GM18868 (cell line): ENCODE measurements around the gene TBCCD1.
"Not testable (repeated sequence)": the region's sequence is repeated elsewhere in the genome, so short reads cannot be mapped to it uniquely, and the experiment has no call there.

Source experiments
- ATAC-seq: cut with Tn5 transposase; IDR thresholded peaks from one replicate; pipeline ENCODE4 v1.9.1; 2021; ENCODE audit warnings: mild to moderate bottlenecking, moderate library complexity; ENCODE audit not compliant: unreplicated experiment

TBCCD1 gene

DNA sequence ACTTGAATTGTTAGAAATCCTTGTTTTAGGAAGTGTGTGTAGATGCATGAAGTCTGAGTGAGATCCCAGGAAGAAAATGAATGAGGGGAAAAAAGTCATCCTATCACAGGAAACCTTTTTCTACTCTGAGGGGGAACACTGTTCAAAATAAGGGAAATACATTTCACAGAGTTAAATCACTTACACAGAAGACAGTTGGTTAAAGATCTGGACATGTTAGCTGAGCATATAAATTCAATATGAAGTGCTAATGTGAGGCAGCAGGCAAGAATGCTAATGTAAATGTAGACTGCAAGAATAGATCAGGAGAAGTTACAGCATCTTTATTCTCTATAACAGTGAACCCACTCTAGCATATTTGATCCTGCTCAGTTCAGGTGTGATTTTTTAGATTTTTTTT lies 2.6 kb downstream of the TBCCD1 start:
- no peak for ATAC-seq

DNA sequence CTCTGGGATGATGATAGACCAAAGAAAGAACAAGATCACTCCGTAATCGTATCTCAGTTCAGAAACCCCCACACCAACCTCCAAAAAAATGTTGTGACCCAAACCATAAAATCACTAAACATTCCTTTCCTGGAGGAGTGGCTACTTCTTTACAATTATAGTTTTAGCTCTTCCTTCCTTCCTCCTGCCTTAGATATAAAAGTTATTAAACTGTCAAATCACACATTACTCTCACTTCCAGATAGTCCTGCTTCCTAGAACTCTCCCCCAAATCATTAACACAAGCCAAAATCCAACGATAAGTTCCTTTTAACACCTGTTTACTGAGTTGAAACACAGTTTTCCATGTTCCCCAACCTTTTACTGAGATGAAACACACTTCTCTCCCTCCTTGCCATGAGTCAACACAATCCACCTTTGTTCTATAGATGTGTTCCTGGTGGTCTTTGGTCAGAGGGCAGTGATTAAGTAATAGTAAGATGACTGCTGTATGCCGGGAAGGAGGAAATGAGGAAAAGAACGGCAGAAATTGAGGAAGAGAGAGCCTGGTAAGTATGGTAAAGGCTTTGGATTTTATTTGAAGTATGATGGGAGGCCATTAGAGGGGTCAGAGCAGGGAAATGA lies 14.6 kb downstream of the TBCCD1 start:
- ATAC-seq: no peak

DNA sequence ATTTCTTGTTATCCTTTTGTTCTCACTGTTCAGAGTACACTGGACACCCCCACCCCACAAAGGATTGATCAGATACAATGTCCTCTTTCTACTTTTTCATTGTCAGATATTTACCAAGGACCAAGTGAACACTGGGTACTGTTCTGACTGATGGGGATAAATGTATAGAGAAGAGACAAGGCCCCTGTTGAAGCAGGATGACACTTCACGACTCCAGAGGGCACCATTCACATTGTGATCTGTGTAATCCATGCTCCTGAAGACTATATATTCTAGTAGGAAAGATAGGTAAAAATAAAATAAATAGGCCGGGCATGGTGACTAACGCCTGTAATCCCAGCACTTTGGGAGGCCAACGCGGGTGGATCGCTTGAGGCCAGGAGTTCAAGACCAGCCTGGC lies 15.8 kb downstream of the TBCCD1 start:
- no peak for ATAC-seq

DNA sequence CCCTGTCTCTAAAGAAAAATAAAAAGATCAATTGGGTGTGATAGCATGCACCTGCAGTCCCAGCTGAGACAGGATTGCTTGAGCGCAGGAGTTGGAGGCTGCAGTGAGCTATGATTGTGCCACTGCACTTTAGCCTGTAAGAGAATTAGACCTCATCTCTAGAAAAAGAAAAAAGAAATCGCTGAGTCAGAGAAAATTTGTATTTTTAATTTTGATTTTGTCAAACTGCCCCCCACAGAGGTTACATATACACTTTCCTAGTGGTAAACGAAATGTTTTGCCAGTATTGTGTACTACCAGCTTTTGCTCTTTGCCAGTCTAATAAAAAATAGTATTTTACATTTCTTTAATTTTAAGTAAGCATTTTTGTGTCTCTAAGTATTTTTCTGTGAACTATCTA lies 17.6 kb downstream of the TBCCD1 start:
- no peak for ATAC-seq

DNA sequence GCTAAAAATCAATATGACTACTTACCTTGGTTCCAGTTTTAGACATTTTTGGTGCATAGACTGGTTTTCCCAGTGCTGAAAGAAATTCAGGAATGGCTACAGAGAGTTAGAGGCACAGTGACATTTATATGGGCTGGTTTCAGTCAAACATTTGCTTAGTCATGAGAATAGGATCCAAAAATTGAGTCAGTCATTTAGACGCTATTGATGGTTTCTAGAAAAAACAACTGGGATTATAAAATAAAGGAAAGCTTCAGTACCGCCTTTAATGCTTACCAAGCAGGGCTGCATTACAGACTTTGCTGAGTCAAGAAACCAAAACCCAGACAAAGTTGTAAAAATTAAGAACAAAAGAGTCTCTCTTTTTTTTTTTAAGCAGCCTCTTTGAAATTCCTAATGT lies 22.9 kb downstream of the TBCCD1 start, which contains the start of gene CRYGS:
TSS of gene CRYGS (minus strand) at position 100 of the 400 bp plus-strand sequence. CDS start at position 46, 54 bp downstream.
- no peak for ATAC-seq

DNA sequence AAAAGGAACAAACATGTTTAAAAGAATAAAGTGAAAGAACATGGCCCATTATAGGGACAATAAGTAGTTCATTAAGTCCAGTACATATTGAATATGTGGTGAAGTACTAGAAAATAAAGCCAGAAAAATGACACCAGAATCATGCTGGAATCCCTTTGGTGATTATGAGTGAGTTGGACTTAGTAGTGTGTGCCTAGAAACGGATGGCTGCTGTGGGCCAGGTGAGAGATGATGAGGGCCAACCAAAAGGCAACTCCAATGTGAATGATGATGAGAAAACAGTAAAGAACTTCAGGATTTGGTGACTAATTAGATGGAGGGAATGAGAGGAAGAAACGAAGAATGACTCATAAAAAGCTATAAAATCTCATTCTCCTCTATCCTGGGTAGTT lies 26.3 kb downstream of the TBCCD1 start:
- ATAC-seq: peak; percentile 2

DNA sequence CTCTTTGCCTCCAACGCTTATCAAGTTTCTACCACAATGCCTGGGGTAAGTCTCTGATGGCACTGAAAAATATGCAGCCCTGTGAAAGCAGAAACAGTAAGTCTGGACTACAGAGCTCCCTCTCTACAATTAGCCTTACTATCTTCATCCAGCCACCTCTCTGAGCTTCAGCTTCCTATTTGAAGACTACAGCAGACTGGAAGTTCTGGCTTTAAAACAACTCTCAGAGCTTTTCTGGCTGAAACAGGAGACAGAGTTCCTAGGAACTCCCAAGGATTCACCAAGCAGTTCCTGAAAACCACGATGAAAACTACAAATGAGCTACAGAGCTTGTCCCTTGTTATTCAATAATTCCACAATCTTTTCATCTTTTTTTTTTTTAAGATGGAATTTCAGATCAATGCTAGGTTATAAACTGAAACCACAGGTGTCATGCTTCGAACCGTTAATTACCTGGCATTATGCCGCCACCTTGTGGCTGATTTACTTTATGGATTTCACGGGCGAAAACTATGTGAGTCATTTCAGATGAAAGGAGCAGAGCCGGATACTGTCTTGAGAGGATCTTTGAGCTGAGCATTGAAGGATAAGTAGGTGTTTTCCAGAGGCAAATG lies 26.8 kb downstream of the TBCCD1 start:
- ATAC-seq: peak; percentile 50

DNA sequence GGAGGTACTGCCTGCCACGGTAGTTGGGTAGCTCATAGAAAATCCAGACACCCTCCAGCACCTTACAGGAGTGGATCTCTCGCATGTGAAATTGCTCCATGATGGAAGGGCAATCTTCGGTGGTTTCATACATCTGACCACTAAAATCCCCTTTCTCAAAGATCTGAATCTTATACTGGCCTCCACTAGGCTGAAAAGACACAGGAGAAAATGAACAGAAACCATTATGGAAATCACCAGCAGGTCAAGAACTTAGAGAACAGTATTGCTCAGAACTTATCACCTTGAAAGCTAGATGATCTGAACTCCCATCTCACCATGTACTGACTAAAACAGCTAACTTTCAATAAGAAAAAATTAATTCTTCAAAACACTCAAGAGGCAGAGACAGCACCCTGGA lies 28.4 kb downstream of the TBCCD1 start:
- no peak for ATAC-seq

DNA sequence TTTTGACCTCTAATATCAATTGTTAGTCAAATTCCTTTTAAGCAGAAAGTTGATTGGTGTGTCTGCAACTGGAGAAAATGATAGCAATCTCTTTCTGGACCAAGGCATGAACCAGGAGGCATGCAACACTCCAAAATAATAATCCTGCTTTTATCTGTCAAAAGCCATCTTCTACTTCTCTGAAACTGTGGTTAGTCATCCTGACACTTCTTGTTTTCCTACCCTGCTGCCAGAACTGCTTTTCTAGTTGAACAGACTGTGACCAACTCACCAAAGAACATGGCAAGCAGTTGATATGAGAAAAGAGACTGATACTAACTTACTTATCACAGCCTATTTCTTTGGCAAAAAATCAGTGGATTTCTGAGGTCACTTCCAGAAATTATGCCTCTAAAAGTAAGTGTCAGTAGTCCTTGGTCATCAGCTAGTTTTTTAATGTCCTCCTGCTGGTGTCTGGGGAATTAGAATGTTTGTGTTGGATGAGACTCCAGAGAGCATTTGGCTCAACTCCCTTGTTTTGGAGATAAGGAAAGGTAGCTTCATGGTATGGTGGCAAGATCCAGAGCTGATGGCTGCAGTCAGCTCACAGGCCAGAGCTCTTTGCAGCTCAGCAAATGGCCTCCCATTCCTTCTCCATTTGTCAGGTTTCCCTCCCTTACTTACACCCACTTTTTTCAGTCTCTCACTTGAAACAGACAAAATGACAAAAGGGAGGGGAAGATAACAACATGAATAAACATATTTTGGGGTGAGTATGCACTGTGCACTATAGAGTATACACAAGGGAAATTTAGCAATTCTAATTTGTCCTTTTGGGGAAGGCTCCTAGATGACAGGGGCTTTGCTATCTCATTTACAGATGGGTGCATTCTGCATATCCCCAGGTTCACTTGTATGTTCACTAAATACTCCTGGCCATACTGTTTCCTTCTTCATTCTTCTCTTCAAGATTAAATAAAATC lies 30.0 kb downstream of the TBCCD1 start:
- no peak for ATAC-seq

DNA sequence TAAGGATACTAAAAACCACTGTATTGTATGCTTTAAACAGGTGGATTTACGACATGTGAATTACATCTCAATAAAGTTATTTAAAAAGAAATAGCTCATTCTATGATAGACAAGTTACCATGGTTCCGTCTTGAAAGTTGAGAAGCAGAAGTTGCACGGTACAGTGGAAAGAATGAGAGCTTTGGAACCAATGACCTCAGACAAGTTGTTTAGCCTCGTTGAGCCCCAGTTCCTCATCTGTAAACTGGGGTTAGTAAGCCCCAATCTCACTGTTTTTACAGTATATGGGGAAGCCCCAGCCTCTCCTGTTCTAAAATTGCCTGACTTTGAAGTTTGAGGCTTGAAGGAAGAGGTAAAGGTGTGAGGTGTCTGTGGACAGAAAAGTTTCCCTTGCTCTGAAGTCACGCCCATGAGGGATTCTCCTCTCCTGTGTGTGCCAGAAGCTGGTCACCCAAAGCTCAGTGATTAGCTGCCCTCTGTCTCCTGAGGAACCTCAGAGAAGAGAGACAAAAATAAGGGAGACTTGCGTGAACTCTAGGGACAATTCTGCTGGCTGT lies 32.9 kb downstream of the TBCCD1 start:
- ATAC-seq: peak; percentile 82

DNA sequence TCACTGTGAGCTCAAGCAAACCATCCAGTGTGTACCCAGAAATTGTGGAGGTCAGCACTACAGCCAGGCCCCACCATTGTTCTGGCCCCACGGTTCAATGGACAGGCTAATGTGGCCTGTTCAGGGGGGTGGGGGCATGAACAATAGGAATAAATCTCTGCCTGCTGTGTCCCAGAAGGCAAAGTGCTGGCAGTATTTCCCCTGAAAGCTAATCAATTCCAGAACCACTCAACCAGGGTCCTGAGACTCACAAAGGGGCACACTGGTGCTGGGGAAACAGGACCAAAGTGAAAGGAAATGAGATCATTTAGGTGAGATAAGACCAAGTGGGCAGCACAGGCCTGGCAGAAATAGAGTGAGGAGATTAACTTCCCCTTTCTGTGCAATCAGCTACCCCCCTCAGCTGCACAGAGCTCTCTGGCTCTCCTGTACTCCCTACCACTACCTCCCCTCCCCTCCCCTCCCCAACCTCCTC lies 34.5 kb downstream of the TBCCD1 start:
- peak; percentile 61 for ATAC-seq

DNA sequence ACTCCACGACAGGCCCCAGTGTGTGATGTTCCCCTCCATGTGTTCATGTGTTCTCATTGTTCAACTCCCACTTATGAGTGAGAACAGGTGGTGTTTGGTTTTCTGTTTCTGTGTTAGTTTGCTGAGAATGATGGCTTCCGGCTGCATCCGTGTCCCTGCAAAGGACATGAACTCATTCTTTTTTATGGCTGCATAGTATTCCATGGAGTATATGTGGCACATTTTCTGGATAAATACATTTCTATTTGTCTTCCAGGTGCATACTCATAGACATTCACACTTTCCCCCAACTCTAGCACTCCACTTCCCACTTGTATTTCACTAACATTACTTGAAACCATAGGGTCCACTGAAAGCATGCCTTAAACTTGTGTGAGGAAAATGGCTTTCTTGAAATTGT lies 35.4 kb downstream of the TBCCD1 start:
- ATAC-seq: not testable (repeated sequence)

DNA sequence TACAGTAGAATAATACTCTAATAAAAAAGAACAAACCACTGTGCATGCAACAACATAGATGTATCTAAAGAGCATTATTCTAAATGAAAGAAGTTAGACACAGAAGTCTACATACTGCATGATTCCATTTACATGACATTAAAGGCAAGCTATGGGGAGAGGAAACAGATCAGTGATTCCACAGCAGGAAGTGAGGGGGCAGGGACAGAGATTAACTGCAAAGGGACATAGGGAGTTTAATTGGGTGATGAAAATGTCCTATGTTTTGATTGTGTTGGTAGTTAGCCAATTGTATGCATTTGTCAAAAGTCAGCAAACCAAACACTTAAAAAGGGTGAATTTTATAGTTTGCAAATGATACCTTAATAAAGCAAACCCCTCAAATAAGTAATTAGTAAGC lies 36.7 kb downstream of the TBCCD1 start:
- no peak for ATAC-seq

DNA sequence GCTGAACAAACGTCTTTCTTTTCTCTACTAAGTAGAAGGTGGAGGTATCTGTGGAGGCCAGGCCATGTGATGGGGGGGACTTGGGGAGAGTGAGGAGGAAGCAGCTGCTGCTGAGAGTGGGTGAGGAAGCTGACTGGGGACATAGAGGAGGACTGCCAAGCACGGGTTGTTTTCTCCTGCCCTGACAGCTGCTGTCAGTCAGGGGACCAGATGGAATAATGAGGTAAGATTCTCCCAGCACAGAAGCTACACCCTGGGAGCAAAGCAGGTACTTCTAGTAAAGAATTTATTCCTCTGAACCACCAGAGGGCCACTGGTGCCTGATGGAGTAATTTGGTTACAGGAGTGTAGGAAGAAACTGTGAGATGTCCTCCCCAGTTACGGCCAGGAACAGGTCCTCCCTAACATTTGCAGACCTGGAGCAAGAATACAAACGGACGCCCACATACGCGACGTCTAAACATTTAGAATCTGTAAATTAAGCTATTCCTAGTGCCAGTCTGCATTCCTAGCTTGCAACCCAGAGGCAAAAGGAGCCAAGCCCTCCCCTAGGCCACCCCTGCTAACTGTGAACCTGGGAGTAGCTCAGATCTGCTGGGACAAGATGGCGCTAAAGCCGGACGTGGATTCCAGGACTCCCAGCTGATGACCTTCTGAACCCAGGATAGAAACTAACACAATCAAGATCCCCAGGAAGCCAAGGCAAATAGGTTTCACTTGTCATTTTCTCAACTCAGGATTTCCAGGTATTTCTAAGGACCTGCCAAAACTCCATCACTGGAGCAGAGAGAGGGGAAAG lies 37.7 kb downstream of the TBCCD1 start:
- ATAC-seq: no peak

DNA sequence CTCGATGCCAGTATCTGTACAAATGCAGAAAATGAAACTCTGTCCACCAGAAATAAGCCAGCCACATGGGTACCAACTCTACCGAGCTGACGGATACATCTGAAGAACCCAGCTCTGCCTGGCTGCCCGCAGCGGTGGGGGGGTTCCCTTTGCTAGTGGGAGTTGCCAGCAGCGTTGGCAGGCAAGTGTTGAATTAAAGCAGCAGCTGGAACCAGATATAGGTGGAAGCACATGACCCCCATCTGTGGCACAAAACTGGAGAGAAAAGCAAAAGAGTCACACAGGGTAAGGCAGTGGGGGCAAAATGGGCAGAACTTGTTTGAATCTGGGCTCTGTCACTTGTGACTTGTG lies 40.9 kb downstream of the TBCCD1 start:
- peak; percentile 41 for ATAC-seq

DNA sequence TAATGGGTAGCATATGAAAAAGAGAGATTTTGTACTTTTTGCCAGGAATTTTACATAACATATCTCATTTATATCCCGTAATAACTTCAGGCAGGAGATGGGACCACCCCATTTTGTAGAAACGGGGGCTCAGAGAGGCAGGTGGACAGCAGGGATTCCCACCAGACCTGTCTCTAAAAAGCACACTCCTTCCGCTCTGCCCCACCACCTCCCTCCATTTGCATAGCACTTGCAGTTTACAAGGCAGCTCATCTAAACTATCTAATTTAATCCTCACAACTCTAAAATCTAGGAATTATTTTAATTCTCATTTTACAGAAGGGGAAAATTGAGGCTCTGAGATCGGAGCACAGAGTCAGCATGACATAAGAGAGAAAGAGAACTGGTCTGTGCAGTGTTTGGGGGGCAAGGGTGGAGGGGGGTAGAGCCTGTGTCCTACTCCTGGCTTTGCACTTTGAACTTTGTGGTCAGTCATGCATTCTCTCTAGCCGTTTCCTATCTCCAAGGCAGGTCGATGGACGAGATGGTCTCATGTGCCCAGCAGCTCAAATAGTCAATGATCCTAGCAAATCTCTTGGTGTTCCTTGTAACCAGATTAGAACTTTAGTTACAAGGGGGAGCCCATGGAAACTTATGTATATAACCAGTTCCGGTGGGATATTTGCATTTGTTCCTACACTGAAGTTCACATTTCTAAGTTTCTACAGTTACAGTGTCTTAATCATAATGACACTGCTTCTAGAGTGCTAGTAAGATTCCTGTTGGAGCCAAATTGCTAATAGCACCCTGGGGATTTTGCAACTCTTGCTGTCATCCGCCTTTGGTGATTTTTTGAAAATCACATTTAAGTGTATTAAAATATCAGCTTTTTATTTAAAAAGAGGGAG lies 41.5 kb downstream of the TBCCD1 start:
- ATAC-seq: no peak

DNA sequence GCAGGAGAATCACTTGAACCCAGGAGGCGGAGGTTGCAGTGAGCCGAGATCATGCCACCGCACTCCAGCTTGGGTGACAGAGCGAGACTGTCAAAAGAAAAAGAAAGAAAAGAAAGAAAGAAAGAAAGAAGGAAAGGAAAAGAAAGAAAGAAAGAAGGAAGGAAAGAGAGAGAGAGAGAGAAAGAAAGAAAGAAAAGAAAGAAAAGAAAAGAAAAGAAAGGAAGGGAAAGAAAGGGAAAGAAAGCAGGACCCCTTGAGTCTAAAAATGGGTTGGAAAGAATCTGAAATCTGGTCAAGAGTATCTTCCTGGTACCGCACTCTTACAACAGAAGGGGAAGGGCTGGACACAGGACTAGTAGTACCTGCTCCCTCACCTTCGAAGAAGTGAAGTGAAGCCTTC lies 42.5 kb downstream of the TBCCD1 start:
- ATAC-seq: no peak

DNA sequence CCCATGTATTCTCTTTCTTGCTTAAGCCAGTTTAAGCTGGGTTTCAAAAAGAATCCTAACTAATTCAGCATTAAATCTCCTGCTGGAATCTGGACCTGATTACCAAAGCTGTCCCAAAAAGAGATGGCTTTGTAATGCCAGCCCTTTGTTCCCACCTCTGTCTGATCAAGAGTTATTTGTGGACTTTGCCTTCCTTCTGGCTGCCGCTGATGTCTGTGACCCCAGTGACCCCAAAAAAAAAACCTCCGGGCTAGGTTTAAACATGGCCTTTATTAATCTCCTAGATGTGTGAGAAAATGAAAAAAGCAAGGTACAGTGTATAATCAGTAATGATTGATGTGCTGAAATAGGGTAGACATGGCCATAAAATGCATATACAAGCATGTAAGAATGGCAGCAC lies 43.7 kb downstream of the TBCCD1 start:
- ATAC-seq: no peak

DNA sequence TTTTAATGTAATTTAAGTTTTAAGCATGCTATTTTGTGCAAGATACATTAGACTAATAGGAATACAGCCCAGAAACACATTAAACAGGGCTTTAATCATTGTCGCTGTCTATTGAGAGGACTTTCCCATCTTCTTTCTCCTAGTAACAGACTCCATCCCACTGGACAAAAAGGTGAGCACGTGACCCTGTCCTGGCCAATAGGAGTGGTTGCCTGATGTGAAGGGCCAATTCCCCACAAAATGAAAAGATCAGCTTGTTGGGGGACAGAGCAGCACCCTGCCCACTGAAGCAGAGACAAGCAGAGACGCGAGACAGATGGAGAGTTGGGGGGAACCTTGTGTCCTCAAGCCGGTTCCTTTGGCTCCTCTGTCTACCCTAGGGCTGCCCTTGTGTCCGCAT lies 44.1 kb downstream of the TBCCD1 start:
- ATAC-seq: no peak
